Hindlimb muscle (tissue), 1 donor: ENCODE data around the gene AMER2. TPM values are rescaled to one million over a fixed set of nuclear protein-coding genes. Genes with fewer than 3 reads are reported as not detected.

Source experiments
- DNase-seq: peaks from one replicate; pipeline ENCODE4 v3.0.0-alpha.2; 2013
- polyA plus RNA-seq: library from polyadenylated mRNA; unstranded; fragments of 120-200 nt; gene quantifications from one replicate; pipeline ENCODE4 v1.2.1, GENCODE V29; 2013; ENCODE audit not compliant: insufficient read length

The AMER2 gene
- 0.04 TPM for polyA plus RNA-seq

DNA sequence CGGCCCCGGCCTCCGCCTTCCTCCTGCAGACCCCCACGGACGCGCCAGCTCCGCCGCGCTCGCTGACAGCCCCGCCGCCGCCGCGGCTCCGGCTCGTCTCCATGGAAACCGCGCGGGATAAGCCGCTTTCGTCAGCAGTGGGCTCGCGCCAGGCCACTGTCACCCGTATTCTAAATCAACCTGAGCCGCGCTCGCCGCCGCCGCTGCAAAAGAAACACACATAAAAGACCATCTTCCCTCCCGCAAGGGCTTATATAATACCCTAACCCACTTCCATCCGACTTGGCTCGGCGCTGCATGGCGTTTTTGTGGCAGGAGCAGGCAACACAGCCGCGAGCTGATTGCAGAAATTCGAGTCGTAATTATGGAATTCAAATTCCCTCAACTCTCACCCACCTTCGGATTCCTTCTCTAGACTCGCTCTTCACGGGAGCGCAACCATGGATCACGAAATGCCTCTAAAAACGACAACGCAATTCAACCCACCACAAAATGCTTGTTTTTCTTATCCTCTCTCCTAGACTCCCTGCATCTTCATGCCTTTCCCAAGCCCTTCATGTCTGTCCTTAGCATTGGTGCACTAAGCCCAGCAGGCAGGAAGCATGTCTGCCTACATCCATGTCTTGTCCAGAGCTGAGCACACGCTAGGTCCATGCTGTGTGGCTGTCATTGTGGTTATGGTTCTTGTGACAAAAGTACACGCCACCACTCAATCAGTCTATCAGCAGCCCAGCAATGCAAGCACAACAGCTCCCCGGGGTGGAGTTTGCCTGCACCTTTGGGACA, at the start of gene AMER2:
Gene AMER2 (minus strand): TSS at position 772 of the 786 bp plus-strand sequence. CDS start 669 bp downstream, at position 103.
- peak; percentile 57 for DNase-seq

DNA sequence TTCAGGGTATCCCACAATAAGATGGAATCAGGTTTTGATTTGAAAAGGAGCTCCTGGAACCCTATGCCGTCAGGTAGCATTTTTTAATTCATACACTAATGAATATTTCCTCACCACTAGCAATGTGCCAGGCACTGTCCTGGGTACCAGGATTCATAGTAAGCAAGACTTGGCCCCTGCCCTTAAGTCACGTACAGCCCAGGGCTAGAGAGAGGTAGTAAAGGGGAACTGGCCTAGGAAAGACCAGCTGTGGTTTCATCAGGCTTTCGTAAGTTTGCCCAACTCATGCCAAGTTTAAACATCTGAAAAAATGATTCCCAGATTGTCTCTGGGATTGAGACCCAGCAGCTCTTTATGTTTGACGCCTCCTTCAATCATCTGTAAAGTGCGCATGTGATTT, 45.9 kb upstream of the AMER2 start:
- no peak for DNase-seq

DNA sequence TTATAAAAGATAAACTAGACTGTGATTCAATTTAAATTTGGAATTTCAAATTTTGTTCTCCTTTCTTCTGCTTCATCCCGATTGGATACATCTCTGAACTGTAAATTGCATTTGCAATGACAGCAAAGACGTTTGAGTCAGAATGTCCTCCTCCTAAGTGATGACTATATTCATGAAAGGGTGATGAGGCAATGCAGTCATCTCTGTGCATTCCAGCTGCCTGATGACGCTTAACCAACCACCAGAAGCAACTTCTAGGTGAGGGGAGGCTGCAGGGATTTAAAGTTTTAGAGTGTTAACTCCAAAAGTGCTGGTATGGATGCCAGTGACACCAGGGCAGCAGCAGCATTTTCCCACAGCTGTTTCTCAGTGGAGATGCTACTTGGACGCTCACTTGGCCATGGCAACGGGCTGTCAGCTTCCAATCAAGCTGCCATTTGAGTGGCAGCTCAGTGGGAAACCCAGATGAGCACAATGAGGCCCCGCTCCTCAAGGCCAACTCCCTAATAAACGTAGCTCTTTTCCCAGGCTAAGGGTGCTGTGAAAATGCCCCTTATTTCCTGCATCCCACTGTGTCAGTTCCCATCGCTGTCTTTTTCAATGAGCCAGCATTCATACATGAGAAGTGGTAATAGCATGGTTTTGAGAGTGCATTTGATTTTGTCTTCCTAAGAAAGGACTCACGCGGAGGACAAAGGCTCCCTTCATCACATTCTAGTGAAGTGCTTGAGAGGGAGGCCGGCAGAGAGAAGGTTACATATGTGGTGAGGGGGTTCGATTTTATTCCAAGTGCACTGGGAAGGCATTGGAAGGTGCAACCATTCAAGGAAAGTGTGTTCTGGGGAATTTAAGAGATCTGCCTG, 45.2 kb upstream of the AMER2 start:
- no peak for DNase-seq

DNA sequence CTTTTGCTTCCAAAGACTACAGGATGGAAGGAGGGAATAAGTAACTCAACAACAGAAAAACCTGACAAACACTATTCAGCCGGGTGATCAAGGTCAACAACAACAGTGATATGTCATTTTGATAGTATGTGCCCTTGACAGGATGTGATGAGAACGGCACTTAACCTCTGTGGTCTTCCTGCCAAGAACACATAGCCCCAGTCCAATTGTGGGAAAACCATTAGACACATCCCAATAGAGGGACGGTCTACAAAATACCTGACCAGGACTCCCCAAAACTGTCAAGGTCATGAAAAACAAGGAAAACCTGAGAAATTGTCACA, 43.1 kb upstream of the AMER2 start:
- DNase-seq, result no peak

- peak; percentile 56 for DNase-seq
These were observed 42.6 kb upstream of the AMER2 start for GRCh38 chr13:25214491-25215252.

DNA sequence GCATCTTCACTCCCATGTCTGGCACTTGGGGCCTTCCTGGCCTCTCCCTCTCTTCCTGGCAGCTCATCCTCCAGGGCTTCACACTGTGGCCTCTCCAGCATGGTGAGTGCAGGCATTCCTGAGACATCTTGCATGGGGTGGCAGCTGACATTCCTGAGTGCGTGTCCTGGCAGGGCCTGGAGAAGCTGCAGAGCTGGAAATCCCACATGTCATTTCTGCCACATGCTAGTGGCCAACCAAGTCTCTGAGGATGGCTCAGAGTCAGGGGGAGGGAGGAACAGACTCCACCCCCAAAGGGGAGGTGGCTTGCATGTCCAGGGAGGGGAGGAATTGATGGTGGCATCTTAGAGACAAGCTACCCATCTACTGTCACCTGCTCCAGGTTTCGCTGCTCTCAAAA, 41.6 kb upstream of the AMER2 start:
- DNase-seq, result no peak

DNA sequence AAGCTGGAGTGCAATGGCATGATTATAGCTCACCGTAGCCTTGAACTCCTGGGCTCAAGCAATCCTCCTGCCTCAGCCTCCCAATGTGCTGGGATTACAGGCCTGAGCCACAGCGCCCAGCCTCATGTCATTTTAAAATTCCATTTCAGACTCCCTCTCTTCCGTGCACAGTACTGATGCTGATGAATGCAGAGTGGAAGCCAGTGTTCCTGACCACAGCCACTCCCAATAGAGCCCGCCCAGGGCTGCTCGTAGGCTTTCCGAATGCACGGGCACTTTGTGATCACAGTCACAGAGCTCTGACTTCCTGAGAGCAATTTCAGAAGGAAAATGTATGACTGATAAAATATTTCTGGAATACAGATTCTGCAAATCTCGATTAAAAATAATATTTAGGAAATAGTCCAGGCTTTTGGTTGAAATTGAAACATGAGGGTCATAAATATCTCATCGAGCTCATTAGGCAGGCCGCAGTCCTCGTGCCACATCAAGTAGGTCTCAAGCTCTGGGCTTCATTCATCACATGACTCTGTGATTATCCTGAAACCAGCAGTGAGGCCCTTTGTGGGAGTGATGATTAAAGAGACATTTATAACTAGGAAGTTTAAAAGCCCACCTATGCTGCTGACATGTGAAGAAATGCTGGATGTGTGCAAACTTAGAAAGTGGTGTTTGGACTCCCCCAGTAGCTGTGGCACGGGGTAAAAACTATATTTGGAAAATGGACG, 38.9 kb upstream of the AMER2 start:
- no peak for DNase-seq

GRCh38 chr13:25207291-25207810, 35.3 kb upstream of the AMER2 start:
- no peak for DNase-seq

GRCh38 chr13:25204863-25205262, 32.8 kb upstream of the AMER2 start:
- no peak for DNase-seq

DNA sequence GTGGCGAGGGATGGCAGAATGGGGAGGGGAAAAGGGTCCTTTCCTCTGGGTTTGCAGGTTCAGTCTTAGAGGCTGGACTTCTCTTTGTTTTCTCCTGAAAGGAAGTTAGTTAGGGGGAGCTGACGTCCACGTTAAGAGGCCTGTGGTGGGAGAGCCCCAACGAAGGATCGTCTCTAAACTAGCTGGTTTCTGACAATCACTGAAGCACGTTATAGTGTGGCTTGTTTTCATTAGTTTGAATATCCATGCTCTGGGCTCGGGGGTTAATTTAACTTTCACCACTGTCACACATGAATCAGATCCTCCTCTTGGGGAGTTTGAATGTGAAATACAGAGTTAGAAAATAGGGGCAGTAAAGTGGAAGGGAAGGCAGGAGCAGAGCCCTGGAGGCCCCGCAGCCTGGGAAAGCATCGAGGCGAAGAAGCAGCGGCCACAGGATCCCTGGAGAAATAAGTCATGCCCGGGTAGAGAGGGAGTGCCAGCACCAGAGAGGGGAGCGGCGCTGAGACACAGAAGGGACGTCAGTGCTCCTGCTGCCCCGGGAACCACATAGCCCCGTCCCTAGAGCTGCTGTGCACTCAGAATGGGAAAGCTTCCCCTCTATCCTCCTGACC, 31.1 kb upstream of the AMER2 start:
- no peak for DNase-seq

DNA sequence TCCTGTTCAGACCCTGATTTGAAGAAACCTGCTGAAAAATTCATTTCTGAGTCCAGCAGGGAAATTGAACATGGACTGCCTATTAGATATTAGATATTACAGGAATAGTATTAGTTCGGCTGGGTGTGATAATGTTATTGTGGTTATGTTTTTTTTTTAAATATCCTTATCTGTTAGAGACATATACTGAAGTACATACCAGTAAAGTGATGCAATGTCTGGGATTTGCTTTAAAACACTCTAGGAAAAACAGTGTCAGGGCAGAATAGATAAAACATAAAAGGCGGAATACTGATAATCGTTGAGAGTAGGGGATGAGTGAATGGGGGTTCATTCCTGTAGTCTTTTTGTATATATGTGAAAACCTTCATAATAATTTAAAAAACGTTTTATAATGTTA, 28.7 kb upstream of the AMER2 start:
- no peak for DNase-seq

DNA sequence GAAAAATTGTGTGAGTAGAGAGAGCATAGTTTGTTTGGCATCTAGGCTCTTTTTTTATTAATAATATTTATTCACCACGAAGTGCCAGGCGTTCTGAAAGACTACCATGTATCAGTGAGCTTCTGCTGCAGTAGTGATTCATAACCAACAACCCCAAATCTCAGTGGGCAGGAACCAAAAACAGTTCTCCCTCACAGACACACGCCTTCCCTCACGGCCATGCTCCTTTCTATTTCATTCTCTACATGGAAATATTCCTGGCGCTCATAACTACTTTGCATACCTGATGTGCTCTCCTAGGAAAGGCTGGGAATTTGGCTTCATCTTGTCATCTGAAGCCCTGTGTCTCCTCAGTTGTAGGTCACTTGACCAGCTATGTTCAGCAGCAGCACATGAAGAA, 26.6 kb upstream of the AMER2 start:
- no peak for DNase-seq

DNA sequence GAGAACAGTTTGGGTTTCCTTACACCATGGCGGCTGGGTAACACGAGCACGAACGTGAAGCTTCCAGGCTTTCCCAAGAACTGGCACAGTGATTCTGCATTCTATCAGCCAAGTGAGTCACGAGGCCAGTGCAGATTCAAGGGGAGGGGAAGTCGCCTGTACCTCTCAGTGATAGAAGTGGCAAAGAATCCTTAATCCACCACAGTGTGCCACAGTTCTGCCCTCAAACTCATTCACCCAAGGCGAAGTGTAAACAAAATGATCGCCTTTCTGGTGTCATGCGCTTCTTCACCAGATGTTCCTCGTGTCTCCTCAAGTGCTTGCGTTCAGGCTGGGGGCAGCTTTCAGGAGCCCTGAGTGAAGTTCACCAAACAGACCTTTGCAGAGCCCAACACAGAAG, 24.9 kb upstream of the AMER2 start:
- DNase-seq, result no peak

- DNase-seq, result no peak
These were observed 20.8 kb upstream of the AMER2 start for GRCh38 chr13:25192936-25193335.

- no peak for DNase-seq
These were observed 20.4 kb upstream of the AMER2 start for GRCh38 chr13:25192489-25192888.

- DNase-seq, result no peak
These were observed 20.0 kb upstream of the AMER2 start for GRCh38 chr13:25192052-25192451.

DNA sequence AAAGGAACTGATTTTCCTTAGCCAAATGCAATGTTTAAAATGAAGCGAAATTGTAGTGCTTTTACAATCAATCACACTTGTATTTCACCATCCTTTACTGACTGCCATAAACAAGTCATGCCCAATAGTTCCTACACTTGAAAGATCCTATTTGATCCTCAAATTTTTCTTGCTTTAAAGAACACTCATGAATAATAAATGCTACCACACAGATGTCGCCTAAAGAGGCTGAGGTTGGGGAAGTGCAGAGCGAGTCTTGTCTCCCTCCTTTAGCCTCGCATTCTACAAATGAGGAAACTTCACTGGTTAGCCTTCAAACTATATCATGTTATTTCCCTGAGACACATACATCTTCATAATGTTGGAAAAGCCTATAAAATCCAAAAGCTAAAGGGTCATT, 18.7 kb upstream of the AMER2 start:
- no peak for DNase-seq

- no peak for DNase-seq
These were observed 18.2 kb upstream of the AMER2 start for GRCh38 chr13:25190256-25190655.

- no peak for DNase-seq
These were observed 15.5 kb upstream of the AMER2 start for GRCh38 chr13:25187596-25187995.

GRCh38 chr13:25186187-25186586, 14.1 kb upstream of the AMER2 start:
- no peak for DNase-seq

DNA sequence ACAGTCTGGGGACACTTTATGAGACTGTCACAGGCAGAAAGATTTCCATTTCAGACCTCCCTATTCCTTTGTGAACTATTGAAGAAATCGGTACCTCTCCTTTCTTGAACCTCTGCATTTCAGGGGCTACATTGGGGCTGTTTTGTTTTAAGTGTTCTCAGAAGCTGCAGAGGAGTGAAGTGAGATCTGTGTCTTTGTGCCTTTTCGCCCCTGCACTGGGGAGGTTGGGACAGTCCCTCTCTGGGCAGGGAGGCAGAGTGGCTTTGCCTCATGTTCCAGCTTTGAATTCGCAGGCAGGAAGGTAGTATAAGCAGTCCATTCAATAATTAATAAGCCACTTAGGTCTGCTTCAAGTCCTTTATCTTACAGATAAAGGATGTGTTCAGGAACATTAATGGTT, 9.5 kb upstream of the AMER2 start:
- DNase-seq, result no peak
